ENCODE measurements around the gene SLC22A14. TPM values are rescaled to one million over a fixed set of nuclear protein-coding genes. Genes with fewer than 3 reads are reported as not detected.
"Not testable (repeated sequence)": the region's sequence is repeated elsewhere in the genome, so short reads cannot be mapped to it uniquely, and the experiment has no call there.

Gene SLC22A14
- total RNA-seq, 1 donor from 2014 or later, result not detected

DNA sequence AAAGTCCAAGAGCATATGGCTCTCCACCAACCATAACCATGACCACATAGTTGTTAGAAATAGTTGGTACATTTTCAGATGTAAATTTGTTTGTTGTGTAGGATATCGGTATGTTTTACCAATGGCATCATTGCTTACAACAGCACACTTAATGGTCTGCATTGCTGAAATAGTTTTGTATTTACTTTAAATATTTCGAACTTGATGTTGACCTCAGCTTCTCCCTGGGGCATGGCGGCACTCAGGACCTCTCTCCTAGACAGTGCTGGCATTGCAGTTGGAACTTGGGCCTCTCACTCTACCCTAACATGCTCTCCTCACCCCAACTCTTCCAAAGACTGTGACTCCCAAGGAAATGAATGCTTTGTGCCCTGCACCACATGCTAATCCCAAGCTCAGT, 11.5 kb upstream of the SLC22A14 start:
- intact Hi-C loops (cut with micrococcal nuclease), result no loop called here

DNA sequence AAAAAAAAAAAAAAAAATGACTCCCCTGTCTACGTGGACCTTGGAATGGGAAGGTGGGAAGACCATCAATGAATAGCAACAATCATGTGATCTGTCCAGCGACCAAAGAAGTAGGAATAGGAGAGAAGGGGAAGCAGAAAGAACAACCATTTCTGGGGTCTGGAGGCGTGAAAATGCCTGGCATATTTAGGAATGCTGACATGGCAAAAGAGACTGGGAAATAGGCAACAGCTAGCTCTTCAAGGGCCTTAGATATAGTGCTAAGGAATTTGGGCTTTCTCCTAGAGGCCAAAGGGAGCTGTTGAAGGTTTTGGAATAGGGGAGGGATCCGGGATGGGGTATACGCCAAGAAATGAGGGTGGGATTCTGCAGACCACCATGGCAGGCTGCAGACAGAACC, 10.5 kb upstream of the SLC22A14 start:
- intact Hi-C loops (cut with micrococcal nuclease), result no loop called here

DNA sequence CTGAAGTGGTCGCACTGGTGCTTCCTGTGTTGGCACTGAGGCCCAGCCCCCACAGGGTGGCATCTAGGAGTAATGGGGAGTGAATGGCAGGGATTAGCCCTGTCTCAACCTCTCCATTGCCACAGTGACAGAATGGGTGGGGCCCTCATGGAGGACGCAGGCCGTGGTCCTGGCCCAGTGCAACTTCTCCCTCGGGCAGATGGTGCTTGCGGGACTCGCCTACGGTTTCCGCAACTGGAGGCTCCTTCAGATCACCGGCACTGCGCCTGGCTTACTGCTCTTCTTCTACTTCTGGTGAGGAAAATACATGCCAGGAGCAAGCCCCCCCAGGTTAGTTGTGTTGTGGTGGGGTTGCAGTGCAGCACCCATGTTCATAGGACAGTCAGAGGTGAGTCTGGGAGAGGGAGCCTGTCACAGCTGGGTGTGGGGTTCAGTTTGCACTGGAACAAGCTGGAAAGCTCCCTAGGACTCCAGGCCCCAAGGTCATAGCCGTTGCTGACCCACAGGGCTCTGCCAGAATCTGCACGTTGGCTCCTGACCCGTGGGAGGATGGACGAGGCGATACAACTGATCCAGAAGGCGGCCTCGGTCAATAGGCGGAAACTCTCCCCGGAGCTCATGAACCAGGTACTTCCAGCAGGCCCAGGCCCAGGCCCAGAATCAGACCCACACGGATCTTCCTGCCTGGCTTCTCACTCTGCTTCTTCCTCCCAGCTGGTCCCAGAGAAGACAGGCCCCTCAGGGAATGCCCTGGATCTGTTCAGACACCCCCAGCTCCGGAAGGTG, 7.0 kb upstream of the SLC22A14 start:
- intact Hi-C loops (cut with micrococcal nuclease), result no loop called here

DNA sequence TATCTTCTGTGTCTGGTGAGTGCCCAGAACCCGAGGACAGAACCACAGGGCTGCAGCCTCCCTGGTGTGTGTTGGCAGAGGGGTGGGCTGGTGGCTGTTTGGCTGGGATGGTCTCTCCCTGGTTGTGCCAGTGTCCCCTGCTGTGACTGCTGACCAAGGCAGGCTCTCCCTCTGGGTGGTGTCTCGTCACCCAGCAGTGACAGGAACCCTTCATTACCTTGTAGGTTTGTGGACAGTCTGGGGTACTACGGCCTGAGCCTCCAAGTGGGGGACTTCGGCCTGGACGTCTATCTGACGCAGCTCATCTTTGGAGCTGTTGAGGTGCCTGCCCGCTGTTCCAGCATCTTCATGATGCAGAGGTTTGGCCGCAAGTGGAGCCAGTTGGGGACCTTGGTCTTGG, 6.4 kb upstream of the SLC22A14 start:
- intact Hi-C loops (cut with micrococcal nuclease), result no loop called here

DNA sequence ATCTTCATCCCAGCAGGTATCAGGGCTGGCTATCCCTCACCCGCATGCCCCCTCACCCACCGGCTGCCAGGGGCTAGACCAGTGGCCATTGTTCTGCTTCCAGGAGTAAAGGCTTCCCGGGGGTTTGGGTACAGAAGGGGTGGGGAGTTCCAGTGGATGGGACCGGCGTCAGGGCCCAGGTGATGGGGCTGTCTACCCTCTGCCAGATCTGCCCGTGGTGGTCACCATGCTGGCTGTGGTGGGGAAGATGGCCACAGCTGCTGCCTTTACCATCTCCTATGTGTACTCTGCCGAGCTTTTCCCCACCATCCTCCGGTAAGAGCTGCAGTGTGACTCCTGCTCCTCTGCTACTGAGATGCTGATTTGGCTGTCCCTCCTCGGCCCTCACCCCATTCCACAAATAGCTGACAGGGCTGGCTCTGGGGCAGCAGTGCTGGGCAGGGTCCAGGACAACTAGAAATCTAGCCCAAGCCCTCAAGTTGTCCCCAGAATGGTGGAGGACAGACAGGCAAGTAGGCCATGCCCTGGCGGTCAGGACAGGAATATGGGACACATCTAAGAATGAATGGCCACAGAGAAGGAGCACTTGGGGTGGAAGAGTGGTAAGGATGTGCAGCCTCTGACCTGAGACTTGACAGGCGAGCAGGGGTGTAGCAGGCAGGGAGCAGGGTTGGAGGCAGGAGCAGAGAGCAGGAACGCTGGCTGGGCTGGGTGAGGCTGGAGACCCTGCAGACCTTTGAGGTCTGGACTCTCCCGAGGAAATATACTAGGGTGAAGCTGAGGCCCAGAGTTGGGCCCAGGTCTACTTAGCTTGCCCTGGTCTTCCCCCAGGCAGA, 5.8 kb upstream of the SLC22A14 start:
- intact Hi-C loops (cut with micrococcal nuclease), result no loop called here

DNA sequence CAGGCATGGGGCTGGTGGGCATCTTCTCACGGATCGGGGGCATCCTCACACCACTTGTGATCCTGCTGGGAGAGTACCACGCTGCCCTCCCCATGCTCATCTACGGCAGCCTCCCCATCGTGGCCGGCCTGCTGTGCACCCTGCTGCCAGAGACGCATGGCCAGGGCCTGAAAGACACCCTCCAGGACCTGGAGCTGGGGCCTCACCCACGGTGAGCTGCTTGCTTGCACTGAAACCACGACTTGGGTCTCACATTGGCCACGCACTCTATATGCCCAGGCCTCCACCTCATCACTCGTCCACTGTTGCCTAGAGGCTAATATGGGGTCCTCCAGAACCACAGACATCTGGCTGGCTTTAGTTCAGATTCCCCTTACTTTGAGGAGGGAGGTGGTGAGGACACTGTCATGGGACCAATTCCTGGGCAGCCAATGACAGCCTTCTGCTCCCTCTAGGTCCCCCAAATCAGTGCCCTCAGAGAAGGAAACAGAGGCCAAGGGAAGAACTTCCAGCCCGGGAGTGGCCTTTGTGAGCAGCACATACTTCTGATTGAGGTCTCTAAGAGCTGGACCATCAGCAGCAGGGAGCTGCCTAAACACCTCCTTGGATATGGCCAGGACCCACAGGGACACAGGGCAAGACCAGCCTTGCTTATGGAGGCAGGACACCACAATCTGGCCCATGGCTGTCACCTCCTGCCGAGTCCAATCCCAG, 5.0 kb upstream of the SLC22A14 start:
- intact Hi-C loops (cut with micrococcal nuclease), result no loop called here

DNA sequence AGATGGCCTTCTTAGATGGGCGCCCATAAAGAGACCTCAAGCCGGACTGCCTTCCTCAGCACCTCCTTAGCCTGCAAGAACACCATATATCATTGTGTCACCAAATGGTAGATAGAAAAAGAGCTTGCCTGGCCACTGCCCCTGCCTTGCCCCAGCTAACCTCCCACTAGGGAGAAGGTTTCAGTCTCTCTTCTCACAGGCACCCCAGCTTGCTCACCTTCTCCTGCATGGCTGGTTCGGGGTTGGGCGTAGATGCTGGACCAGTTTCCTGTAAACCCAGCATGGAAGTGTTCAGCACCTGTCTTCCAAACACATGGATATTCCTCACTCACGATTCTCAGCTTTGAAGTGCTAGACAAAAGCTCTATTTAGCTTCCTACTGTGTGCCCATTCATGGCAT, 3.3 kb upstream of the SLC22A14 start:
- intact Hi-C loops (cut with micrococcal nuclease), result no loop called here

DNA sequence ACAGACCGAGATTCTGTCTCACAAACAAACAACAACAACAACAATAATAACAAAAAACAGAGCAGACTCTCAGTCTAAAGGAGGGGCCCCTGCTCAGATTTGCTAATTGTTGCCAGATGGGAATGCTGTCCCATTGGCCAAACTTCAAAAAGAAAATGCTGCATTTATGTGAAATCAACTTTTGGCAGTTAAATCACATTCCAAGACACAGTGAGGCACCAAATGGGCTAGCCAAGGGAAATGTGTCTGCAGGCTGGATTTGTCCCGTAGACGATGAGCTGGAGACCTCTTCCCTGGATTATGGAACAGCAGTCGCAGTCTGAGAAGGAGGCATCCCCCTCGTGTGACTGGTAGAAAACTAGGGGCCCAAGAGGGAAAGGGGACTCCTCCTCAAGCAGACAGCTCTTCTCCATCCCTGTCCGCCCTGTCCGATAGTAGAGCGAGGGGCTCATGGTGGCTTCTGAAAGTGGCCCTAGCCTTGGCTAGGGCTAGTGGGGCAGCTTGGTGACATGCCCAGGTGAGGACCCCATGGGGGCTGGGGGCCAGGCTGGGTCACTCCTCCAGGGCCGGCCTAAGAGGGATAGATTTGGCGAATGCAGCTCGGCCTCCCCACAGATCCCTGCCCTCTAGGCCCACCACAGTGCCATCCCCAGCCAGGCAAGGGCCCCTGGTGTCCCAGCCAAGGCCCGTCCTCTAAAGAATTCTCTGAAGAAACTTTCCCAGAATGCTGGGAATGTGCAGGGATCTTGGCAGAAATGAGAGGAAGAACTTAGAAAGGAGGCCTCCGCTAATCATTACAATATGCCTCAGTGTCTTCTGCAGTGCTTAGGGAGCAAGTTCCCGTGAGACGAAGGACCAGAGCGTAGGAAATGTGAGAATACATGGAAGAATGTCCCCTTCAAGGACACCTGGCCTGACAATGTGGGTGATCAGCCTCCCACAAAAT, 2.0 kb downstream of the SLC22A14 start:
- intact Hi-C loops (cut with micrococcal nuclease), result no loop called here

DNA sequence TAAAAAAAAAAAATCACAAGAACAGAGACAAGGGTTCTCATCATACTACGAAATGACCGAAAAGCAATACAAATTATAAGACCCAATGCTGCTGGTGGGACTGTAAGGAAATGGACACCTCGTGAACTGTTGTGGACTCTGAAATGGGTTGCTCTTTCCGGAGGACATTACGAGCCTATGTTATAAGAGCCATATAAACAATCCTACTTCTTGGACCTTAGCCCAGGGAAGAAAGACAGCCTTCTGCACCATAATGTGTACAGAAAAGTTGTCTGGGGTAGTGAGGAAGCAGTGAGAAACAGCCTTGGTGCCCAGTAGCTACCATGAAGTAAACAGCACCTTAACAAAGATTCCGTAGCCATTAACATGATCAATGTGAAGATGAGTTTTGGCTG, 2.7 kb downstream of the SLC22A14 start:
- intact Hi-C loops (cut with micrococcal nuclease), result no loop called here

DNA sequence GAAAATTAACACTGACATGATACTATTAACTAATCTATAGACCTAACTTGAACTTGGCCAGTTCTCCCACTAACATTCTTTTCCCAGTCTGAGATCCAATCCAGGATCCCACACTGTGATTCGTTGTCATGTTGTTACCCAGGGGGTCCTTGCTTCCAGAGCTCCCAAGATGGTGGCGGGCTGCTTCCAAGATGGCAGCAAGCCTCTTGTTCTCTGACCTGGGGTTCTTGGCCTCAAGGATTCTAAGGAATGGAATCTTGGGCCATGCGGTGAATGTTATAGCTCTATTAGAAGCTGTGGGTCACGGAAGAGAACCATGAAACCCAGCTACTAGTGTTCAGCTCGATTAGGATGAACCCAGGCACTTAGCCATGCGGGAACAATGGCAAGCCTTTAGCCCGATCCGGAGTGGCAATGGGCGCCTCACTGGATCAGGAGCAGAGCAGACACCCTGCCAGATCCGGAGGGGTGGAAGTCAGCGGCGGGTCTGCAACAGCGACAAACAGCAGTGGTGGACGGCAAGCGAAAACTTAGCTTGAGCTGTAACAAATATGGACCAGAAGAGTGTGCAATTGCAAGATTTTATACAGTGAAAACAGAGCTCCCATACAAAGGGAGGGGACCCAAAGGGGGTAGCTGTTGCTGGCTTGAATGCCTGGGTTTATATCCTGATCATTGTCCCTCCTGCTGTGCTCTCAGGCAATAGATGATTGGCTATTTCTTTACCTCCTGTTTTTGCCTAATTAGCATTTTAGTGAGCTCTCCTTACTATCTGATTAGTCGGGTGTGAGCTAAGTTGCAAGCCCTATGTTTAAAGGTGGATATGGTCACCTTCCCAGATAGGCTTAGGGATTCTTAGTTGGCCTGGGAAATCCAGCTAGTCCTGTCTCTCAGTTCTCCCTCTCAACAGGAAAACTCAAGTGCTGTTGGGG, 7.5 kb downstream of the SLC22A14 start:
- intact Hi-C loops (cut with micrococcal nuclease), result not testable (repeated sequence)

DNA sequence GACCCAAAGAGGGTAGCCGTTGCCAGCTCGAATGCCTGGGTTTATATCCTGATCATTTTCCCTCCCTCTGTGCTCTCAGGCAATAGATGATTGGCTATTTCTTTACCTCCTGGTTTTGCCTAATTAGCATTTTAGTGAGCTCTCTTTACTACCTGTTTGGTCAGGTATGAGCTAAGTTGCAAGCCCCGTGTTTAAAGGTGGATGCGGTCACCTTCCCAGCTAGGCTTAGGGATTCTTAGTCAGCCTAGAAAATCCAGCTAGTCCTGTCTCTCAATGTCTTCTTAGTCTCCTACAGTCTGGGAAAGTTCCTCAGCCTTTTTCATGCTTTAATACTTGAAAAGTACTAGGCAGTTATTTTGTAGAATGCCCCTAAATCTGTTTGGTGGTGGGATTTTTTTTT, 15.0 kb downstream of the SLC22A14 start:
- intact Hi-C loops (cut with micrococcal nuclease), result loop anchor here (2.0 kb wide), 1 partner anchor 178 kb away; no protein-coding TSS in a partner anchor

DNA sequence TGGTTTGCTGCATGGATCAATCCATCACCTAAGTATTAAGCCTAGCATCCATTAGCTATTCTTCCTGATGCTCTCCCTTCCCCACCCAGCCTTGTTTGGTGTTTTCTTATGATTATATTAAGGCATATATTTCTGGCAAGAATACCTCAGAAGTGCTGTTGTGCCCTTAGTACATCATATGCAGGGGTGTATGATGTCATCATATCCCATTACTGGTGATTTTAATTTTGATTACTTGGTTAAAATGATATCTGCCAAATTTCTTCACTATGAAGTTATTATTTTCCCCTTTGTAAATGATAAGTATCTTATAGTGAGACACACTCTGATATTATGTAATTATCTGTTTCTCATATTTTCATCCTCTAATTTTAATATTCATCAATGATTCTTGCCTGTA, 15.4 kb downstream of the SLC22A14 start:
- intact Hi-C loops (cut with micrococcal nuclease), result loop anchor here (2.0 kb wide), 1 partner anchor 179 kb away; no protein-coding TSS in a partner anchor

DNA sequence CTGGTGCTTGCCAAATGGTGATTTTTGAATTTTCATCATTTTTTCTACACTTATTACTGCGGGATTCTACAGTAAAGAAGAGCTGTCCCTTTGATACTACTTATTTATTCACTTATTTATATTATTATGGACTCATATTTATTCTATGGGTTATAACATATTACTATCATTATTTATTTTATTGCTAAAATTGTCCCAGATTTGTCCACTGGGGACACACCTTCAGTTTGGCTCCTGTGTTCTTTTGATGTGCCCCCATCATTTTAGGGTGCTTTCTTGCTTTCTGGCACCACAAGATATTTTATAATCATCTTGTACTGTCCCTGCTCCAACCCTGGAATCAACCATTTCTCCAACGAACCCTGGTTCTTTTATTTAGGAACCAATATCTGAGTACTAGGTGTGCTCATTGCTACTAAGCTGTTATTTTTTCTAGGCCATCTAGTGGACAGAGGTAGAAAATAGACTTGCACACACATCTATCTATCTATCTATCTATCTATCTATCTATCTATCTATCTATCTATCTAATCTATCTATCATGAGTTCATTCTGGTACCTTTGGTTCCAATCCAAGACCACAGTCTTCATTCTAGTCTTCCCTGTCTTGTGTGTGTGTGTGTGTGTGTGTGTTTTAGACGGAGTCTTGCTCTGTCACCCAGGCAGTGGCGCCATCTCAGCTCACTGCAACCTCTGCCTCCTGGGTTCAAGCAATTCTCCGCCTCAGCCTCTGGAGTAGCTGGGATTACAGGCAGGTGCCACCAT, 16.0 kb downstream of the SLC22A14 start:
- intact Hi-C loops (cut with micrococcal nuclease), result loop anchor here (2.0 kb wide), 1 partner anchor 179 kb away; no protein-coding TSS in a partner anchor

DNA sequence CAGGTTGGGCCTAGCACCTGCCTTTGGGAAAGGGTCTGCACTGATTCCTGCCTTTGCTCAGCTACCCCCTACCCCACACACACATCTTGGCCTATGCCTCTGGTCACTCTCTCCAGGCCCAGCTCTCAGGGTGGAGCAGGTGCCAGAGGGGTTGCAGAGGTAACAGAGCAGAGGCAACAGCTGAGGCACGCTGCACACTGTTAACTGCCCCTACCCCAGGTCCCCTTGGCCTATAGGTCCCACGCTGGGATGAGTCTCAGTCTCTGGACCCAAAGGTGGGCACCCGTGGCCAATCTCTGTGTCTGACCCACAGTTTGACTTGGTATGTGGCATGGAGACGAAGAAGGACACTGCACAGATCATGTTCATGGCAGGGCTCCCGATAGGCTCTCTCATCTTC, 24.8 kb downstream of the SLC22A14 start:
- intact Hi-C loops (cut with micrococcal nuclease), result no loop called here

DNA sequence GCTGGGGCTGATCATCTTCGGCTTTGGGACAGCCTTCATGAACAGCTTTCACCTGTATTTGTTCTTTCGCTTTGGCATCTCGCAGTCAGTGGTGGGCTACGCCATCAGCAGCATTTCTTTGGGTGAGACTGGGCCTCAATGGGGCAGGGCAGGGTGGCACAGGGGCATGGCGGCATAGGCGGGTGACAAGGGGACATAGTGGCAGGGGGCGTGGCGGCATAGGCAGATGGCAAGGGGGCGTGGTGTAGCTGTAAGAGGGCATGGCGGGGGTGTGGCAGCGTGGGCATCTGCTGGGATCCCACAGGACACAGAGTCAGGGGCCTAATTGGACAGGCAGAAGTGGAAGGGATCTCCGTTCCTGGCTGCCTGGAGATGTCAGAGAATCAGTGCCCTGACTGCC, 25.5 kb downstream of the SLC22A14 start:
- intact Hi-C loops (cut with micrococcal nuclease), result no loop called here

DNA sequence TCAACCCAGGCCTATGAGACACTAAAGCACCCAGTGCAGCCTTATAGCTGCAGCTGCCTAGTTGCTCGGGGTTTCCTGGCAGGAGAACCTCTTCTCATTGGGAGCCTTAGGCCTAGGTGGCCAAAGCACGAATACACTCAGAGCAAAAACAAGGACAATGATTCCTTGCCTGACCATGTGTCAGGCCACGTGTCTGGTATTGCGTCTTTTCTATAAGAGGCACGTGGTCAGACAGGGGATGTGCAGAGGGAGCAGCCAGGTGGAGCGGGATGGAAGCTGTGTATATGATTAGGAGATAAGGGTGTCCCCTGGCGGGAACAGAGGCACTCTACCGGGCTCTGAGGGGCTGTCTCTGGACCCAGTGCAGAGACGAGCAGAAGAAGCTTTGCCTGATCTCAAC, 26.4 kb downstream of the SLC22A14 start:
- intact Hi-C loops (cut with micrococcal nuclease), result no loop called here

DNA sequence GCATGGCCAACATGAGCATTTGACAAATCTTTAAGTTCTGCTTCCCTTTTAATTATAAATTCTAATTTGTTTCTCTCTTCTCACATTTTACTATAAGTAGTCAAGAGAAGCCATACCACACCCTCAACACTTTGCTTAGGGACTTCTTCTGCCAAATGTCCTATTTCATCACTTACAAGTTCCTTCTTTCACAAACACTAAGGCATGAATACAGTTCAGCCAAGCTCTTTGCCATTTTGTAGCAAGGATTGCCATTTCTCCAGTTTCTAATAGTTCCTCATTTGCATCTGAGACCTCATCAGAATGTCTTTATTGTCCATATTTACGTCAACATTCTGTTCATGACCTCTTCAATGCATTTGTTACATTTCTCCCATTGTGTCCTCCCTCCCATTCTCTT, 29.4 kb downstream of the SLC22A14 start:
- intact Hi-C loops (cut with micrococcal nuclease), result no loop called here

DNA sequence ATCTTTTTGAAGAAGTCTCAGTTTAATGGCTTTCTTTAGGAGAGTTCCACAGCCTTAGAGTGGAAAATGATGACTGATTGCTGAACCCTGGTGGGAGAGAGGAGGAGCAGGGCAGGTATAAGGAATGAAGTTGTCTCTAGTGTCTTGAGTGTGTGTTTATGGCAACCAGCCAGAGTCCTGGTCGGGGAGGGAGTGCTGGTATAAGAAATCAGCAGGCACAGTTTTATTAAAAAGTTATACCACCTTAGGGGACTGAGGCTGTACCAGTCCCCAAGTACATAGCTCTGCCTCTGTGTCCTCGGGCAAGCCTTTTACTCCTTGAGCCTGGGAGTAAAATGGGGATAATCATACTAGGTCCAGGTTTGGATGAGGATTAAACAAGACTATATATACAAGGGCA, 29.8 kb downstream of the SLC22A14 start:
- intact Hi-C loops (cut with micrococcal nuclease), result no loop called here

DNA sequence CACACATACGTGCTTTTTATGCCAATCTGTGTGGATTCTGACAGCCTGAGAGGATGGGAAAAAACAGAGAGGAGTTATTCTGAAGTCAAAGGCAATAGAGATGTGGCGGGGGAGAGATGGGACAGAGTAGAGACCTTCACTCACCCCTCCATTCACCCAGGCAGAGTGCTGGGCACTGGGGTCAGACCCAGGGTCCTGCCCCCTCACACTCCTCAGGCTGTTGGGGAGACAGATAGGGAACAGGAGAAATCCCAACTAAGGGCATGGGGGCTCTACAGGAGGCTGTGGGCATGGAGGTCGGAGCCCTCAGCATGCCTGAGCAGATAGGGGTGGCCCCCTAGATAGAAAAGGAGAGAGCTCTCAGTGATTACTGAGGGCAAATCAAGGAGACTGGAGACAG, 30.3 kb downstream of the SLC22A14 start:
- intact Hi-C loops (cut with micrococcal nuclease), result no loop called here

All from T-helper 2 cell treated with Interferon-gamma antibody and Interleukin-4, amounts not matched to agents 100 ng/mL and 5 ng/mL, for 36 hours (primary cell).